ENCODE results near the gene C9orf50.

GRCh38 chr9:129656795-129657390 is 36.0 kb upstream of the C9orf50 start:
- no peak for TF ChIP-seq ZNF580 (tag by site-specific recombination; IDR thresholded peaks at IDR 0.05)
- TF ChIP-seq CTCF (tag by site-specific recombination; IDR thresholded peaks at IDR 0.05), result no peak
- no peak for TF ChIP-seq TRIM28 (IDR thresholded peaks at IDR 0.05; ENCODE audit: borderline replicate concordance, low read length)
- TF ChIP-seq ZSCAN18 (tag by site-specific recombination; IDR thresholded peaks at IDR 0.05), result no peak
- no peak for TF ChIP-seq ZNF133 (tag by site-specific recombination; IDR thresholded peaks at IDR 0.05)
- no peak for TF ChIP-seq ZBTB21 (tag by site-specific recombination; IDR thresholded peaks at IDR 0.05)
- TF ChIP-seq KLF16 (tag by site-specific recombination; IDR thresholded peaks at IDR 0.05), result no peak
- TF ChIP-seq ZNF510 (tag by site-specific recombination; IDR thresholded peaks at IDR 0.05; ENCODE audit: insufficient replicate concordance), result no peak
- no peak for TF ChIP-seq ZNF626 (tag by site-specific recombination; IDR thresholded peaks at IDR 0.05)
- no peak for TF ChIP-seq ZBTB44 (tag by site-specific recombination; IDR thresholded peaks at IDR 0.05)
- no peak for TF ChIP-seq ZNF76 (tag by site-specific recombination; IDR thresholded peaks at IDR 0.05; ENCODE audit: borderline replicate concordance, low read depth)
- TF ChIP-seq PRDM2 (tag by site-specific recombination; IDR thresholded peaks at IDR 0.05; ENCODE audit: borderline replicate concordance), result no peak
- no peak for TF ChIP-seq ZNF670 (tag by site-specific recombination; IDR thresholded peaks at IDR 0.05; ENCODE audit: low read depth)
